Measurements from ENCODE around the gene RAMACL. TPM values are rescaled to one million over a fixed set of nuclear protein-coding genes. Genes with fewer than 3 reads are reported as not detected.
A peak's percentile ranks its signal among the peaks of the same experiment; 100 is the strongest.
"Not testable (repeated sequence)": the region's sequence is repeated elsewhere in the genome, so short reads cannot be mapped to it uniquely, and the experiment has no call there.

RAMACL gene
- polyA plus RNA-seq, 3 donors, result 0.20 to 3.2 (median 0.26) TPM

- DNase-seq (ENCODE audit: low read depth in 3 of 3, low spot score in 2 of 3), result no peak
These were observed 11.4 kb upstream of the RAMACL start for GRCh38 chr6:166597711-166598440.

DNA sequence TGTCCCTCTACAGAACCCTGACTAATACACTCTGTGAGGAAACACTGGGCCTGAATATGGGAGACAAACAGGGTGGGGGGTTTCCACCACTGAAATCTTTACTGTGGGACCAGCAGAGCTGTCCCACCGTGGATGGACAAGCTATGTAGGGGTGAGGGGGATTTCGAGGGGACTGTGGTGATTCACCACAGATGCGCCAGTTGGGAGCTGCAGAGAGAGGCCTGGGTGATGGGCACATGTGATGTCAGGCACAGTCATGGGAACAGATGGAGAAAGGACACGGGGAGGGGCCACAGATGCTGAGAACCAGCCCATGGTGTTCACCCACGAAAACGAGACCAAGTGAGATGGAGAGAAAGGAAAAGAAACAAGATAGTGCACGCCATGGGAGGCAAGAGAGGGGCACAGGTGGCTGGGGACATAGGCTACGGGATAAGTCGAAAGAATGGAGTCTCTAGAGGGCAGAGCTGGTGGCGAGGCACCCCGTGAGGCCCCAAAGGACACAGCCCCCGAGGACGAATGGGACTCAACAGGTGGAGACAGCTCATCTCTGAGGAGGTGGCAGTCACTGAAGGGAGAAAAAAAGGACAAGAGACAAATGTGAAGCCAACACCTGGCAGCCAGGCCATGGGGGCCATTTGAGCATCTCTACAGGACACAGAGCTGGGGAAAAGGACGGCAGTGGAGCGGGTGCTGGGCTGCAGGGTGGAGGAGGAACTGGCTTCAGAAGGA is 10.5 kb upstream of the RAMACL start:
- no peak for DNase-seq (ENCODE audit: low read depth in 3 of 3, low spot score in 2 of 3)

DNA sequence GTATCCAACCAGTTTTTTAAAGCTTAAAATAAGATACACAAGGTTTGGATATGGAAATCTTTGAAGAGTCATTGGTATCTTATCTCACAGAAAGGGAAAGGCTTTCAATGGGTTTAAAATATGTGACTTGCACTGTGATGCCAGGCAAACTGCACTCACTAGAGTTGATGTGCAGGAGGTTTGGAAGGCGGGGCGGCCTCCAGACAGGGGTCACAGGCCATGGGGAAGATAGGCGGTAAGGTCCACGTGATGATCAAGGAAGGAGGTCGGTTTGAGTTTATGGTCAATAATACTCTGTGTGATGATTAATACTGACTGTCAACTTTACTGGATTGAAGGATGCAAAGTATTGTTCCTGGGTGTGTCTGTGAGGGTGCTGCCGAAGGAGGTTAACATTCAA is 9.5 kb upstream of the RAMACL start:
- DNase-seq (ENCODE audit: low read depth in 3 of 3, low spot score in 2 of 3), result no peak

DNA sequence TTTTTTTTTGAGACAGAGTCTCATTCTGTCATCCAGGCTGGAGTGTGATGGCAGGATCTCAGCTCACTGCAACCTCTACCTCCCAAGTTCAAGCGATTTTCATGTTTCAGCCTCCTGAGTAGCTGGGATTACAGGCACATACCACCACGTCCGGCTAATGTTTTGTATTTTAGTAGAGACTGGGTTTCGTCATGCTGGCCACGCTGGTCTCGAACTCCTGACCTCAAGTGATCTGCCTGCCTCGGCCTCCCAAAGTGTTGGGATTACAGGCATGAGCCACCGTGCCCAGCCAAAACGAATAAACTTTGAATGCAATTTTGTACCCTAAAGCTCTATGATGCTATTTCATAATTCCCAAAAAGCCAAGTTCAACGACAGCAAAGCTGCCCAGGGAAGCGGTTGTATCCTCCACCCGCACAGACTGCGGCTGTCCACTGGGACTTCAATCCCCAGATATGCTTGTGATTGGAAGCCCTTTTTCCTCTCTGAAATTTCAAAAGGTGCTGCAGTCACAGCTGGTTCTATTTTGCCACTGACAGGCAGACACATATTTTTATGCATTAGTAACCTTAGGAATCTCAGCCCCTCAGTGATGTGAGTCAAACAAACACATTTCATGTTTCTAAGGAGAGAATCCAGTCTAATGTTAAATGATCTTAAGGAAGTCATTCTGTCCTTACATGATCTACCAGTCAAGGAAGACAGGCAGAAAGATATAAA is 8.7 kb upstream of the RAMACL start:
- no peak for DNase-seq (ENCODE audit: low read depth in 3 of 3, low spot score in 2 of 3)

DNA sequence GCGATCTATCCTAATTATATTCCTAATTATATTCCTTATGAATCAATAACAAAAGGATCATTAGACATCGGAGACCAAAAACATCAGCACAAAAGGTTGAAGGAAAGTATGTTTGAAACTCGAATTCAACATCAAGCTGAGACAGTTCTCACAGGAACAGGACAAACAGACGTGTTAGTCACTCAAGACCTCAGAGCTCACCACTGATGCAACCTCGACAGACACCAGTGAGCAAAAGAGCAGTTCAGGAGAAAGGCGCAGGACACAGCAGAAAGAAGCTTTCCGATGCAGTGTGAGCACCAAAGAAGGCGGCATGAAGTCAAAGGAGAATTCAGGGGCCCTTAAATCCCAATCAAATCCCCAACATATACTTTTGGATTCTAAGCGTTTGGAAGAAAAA is 6.3 kb upstream of the RAMACL start:
- DNase-seq (ENCODE audit: low read depth in 3 of 3, low spot score in 2 of 3), result no peak

DNA sequence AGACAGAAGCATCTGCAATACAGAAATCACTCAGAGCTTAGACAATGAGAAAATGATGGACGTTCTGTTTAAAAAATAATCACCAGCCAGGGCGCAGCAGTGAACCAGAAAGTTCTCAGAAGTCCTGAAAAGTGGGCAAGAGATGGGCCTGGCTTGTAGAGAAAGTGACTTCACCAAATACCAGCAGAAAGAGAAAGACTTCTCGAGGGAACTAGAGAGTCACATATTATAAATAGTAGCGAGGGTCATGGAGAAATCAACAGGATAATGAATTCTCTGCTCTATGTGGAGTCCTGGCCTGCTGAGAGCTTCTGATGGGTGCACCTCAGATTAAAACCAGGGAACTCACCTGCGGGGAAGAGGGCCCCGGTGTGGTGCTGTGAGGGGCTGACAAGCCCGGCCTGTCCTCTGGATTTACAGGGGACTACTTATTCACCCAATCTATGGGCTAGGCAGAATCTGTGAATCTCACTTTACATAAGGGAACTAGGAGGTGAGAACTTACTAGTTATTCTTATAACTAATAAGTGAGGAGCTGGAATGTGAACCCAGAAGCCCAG is 5.6 kb upstream of the RAMACL start:
- no peak for DNase-seq (ENCODE audit: low read depth in 3 of 3, low spot score in 2 of 3)

- DNase-seq (ENCODE audit: low read depth in 3 of 3, low spot score in 2 of 3), result no peak
These were observed 4.5 kb upstream of the RAMACL start for GRCh38 chr6:166591026-166591425.

DNA sequence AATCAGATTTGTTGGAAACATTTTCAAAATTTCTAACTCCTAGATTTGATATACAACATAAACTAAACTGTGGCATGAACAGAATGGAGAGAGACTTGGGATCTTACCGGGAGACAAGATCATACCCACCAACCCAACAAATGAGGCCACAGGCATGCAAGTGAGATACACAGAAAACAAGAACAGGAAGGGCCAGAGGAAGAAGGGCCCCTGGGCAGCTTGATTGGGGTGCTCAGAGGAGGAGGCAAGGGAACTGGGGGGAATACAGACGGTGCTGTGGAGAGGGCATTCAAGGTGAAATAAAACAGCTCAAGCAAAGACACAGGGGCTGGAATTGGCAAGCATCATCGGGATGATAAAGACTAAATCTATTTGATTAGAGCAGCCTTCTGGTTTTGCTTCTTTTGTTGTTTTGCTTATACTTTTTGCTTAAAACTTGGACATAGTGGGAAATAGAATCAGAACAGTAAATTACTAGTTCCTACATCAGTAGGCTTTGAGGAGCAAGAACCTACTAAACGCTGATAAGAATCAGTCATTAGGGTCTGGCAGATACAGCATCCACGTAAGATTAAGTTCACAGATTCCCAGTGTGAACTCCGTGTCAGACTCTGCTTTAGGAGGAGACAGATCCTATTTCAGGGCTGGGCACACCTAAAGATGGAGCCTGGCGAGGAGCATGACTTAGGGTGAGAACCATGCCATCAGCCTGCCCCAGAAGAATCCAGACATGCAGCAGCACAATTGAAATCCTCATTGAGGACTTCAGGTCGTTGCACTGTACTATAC is 3.5 kb upstream of the RAMACL start:
- DNase-seq (ENCODE audit: low read depth in 3 of 3, low spot score in 2 of 3), result no peak

DNA sequence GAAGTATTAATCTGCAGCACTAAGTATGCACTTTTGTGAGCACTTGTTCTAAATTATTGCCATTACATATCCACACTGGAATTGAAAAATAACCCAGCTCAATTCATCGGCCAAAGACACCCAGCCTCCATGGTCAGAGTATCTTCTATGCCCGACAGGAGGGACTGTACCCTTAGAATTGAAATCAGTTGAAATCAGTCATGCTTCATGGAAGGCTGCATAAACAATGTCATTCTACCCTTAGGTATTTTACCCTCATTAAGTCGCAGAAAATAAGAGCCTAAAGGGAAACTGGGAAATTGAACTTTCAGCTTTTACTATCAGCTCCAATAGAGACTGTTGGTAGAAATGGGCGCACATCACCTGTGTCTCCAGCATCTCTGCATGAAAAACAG is 2.9 kb upstream of the RAMACL start:
- DNase-seq (ENCODE audit: low read depth in 3 of 3, low spot score in 2 of 3), result no peak

GRCh38 chr6:166588691-166589336 is 2.3 kb upstream of the RAMACL start:
- DNase-seq (ENCODE audit: low read depth in 3 of 3, low spot score in 2 of 3), result no peak

GRCh38 chr6:166587631-166588413 is 1.3 kb upstream of the RAMACL start:
- no peak for DNase-seq (ENCODE audit: low read depth in 3 of 3, low spot score in 2 of 3)

DNA sequence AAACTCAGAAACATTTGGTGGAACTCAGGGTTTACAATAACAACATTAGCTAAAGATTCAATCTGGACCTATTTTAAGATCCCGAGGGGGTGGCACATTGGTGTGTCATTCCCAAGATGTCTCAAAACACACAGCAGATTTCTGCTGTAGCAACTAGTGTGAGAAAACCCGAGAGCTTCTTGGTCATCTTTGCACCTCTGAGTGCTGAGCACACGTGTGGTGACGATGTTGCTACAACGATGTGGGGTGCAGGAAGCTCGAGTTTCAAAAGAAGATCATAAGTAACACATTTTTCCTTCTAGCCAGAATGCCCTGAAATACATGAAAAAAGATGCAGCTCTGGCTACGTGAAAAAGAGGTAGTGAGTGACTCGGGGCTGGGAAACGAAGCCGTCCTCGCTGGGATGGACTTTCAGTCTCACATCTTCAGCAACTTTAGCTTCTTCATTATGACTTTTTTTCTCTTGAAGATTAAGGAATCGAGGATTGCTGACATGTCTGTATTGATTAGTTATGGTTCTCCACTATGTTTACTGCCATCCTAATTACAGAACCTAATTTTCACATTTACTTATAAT is 1.5 kb downstream of the RAMACL start:
- DNase-seq (ENCODE audit: low read depth in 3 of 3, low spot score in 2 of 3), result no peak

- DNase-seq (ENCODE audit: low read depth in 3 of 3, low spot score in 2 of 3), result no peak
These were observed 2.3 kb downstream of the RAMACL start for GRCh38 chr6:166584155-166584554.

GRCh38 chr6:166583230-166583965 is 3.1 kb downstream of the RAMACL start:
- DNase-seq (ENCODE audit: low read depth in 3 of 3, low spot score in 2 of 3), result no peak

- DNase-seq (ENCODE audit: low read depth in 3 of 3, low spot score in 2 of 3), result peak; percentile 65 to 69 (median 67)
These were observed 4.2 kb downstream of the RAMACL start for GRCh38 chr6:166582258-166582657.

GRCh38 chr6:166581801-166582200 is 4.7 kb downstream of the RAMACL start:
- not testable (repeated sequence) for DNase-seq (ENCODE audit: low read depth in 3 of 3, low spot score in 2 of 3)

GRCh38 chr6:166581091-166581511 is 5.4 kb downstream of the RAMACL start:
- DNase-seq (ENCODE audit: low read depth in 3 of 3, low spot score in 2 of 3), result no peak

All from right renal cortex interstitium (tissue), 3 donors.